SK-N-SH (cell line): ENCODE data around the gene C1QTNF4. TPM values are rescaled to one million over a fixed set of nuclear protein-coding genes. Genes with fewer than 3 reads are reported as not detected.
"Not testable (repeated sequence)": the region's sequence is repeated elsewhere in the genome, so short reads cannot be mapped to it uniquely, and the experiment has no call there.

ENCODE experiments used
- CTCF ChIA-PET: fragments of 300-600, 350-600 bp; formaldehyde crosslinking; extraction: SDS; loops from one replicate; lab custom pipeline; 2021; lab: Yijun Ruan, JAX
- POLR2A ChIA-PET: fragments of 350-600 bp; sonication (Branson Sonifier 250); formaldehyde crosslinking; extraction: SDS; loops from one replicate; lab custom pipeline; 2020; ENCODE audit warnings: antibody characterized with exemption, inconsistent platforms; lab: Yijun Ruan, JAX
- DNase-seq: peaks from one replicate; pipeline ENCODE4 v3.0.0; 2012
- H2AFZ ChIP-seq: fragments of 200-600 bp; sonication (generic); 2 replicates; pipeline ENCODE4 v1.8.1; 2016; ENCODE audit warnings: antibody characterized with exemption, mild to moderate bottlenecking, low read depth
- H3F3A ChIP-seq: fragments of 200-600 bp; sonication (generic); replicated peaks from 2 replicates; pipeline ENCODE3; 2016; ENCODE audit warnings: antibody characterized with exemption, mild to moderate bottlenecking; ENCODE audit not compliant: insufficient read depth
- H3K27ac ChIP-seq, 2 experiments: fragments of 200-500 bp in 1 of 2; fragments of 200-600 bp in 1 of 2; sonication (Bioruptor generic) in 1 of 2; sonication (generic), shearing (Covaris generic) in 1 of 2; 2 replicates each; pipeline versions ENCODE4 v1.5.1 to v1.6.1; 2014 to 2016; ENCODE audit warnings: low read depth in 2 of 2, inconsistent platforms in 1 of 2, low read length in 1 of 2, mild to moderate bottlenecking in 1 of 2, mixed read lengths in 1 of 2
- H3K27me3 ChIP-seq: fragments of 200-600 bp; sonication (generic), shearing (Covaris generic); 2 replicates; pipeline ENCODE4 v1.6.1; 2016; ENCODE audit warnings: mixed run types; ENCODE audit not compliant: insufficient read depth
- H3K36me3 ChIP-seq, 2 experiments: fragments of 200-500 bp in 1 of 2; fragments of 200-600 bp in 1 of 2; sonication (Bioruptor generic) in 1 of 2; sonication (generic) in 1 of 2; replicated peaks in 1 of 2; 2 replicates each; pipeline versions ENCODE3 to v1.5.1; 2014 to 2016; ENCODE audit warnings: low read length in 1 of 2, mild to moderate bottlenecking in 1 of 2; ENCODE audit not compliant: insufficient read depth in 2 of 2, control insufficient read depth in 1 of 2
- H3K4me1 ChIP-seq, 2 experiments: fragments of 200-500 bp in 1 of 2; fragments of 200-600 bp in 1 of 2; sonication (Bioruptor generic) in 1 of 2; sonication (generic), shearing (Covaris generic) in 1 of 2; 2 replicates each; pipeline versions ENCODE4 v1.5.1 to v1.6.1; 2014 to 2016; ENCODE audit warnings: low read depth in 1 of 2, low read length in 1 of 2, mixed run types in 1 of 2; ENCODE audit not compliant: insufficient read depth in 2 of 2, control insufficient read depth in 1 of 2
- H3K4me2 ChIP-seq: fragments of 200-600 bp; sonication (generic), shearing (Covaris generic); 2 replicates; pipeline ENCODE4 v1.6.1; 2017; ENCODE audit warnings: mixed run types
- H3K4me3 ChIP-seq, 2 experiments: fragments of 200-500 bp in 1 of 2; fragments of 200-600 bp in 1 of 2; sonication (Bioruptor generic) in 1 of 2; sonication (generic), shearing (Covaris generic) in 1 of 2; 2 replicates each; pipeline versions ENCODE4 v1.5.1 to v1.8.1; 2014 to 2016; ENCODE audit warnings: low read depth in 2 of 2, inconsistent platforms in 1 of 2, low read length in 1 of 2, mild to moderate bottlenecking in 1 of 2, mixed read lengths in 1 of 2, moderate library complexity in 1 of 2
- H3K79me2 ChIP-seq: fragments of 200-600 bp; sonication (generic); 2 replicates; pipeline ENCODE4 v1.8.1; 2017; ENCODE audit warnings: mild to moderate bottlenecking; ENCODE audit not compliant: insufficient read depth
- H3K9ac ChIP-seq: fragments of 200-600 bp; sonication (generic); 2 replicates; pipeline ENCODE4 v1.6.1; 2017; ENCODE audit warnings: mixed run types
- H3K9me2 ChIP-seq: fragments of 200-600 bp; sonication (generic); 2 replicates; pipeline ENCODE4 v1.6.1; 2017; ENCODE audit warnings: mixed run types
- H3K9me3 ChIP-seq: fragments of 200-600 bp; sonication (generic); 2 replicates; pipeline ENCODE4 v1.6.1; 2017; ENCODE audit warnings: mixed run types, mild to moderate bottlenecking, moderate library complexity
- H4K20me1 ChIP-seq: fragments of 200-600 bp; sonication (generic); 2 replicates; pipeline ENCODE4 v1.6.1; 2017; ENCODE audit warnings: mild to moderate bottlenecking, mixed run types; ENCODE audit not compliant: insufficient read depth
- CTCF ChIP-seq: fragments of 200-600 bp; sonication (generic); IDR thresholded peaks from 2 replicates; pipeline ENCODE4 v1.6.1; 2017; ENCODE audit warnings: antibody characterized with exemption, mild to moderate bottlenecking, moderate library complexity
- FOSL2 ChIP-seq: IDR thresholded peaks from 2 replicates; pipeline ENCODE4 v1.4.0; 2012; ENCODE audit warnings: low read depth, mild to moderate bottlenecking, moderate library complexity, borderline replicate concordance
- FOXJ3 ChIP-seq: sonication (generic); formaldehyde crosslinking; IDR thresholded peaks from 2 replicates; pipeline ENCODE4 v1.5.1; 2020; ENCODE audit warnings: mild to moderate bottlenecking, missing genetic modification reagents
- JUND ChIP-seq: IDR thresholded peaks from 2 replicates; pipeline ENCODE4 v1.4.0; 2012
- MXI1 ChIP-seq: IDR thresholded peaks from 2 replicates; pipeline ENCODE4 v1.6.1; 2012; ENCODE audit warnings: mild to moderate bottlenecking, low read depth, low read length, improper control_type of control experiment
- NRF1 ChIP-seq: IDR thresholded peaks from 2 replicates; pipeline ENCODE4 v1.6.1; 2012; ENCODE audit warnings: low read depth, mild to moderate bottlenecking, low read length
- REST ChIP-seq: IDR thresholded peaks from 2 replicates; pipeline ENCODE4 v1.6.1; 2012; ENCODE audit warnings: mild to moderate bottlenecking, low read depth, low read length, moderate library complexity
- RFX5 ChIP-seq: IDR thresholded peaks from 2 replicates; pipeline ENCODE4 v1.6.1; 2012; ENCODE audit warnings: mild to moderate bottlenecking, improper control_type of control experiment, low read length
- RXRA ChIP-seq: IDR thresholded peaks from 2 replicates; pipeline ENCODE4 v1.4.0; 2012; ENCODE audit warnings: low read depth, mild to moderate bottlenecking, borderline replicate concordance
- SMC3 ChIP-seq: IDR thresholded peaks from 2 replicates; pipeline ENCODE4 v1.6.1; 2012; ENCODE audit warnings: low read depth, low read length, improper control_type of control experiment
- TAF1 ChIP-seq: IDR thresholded peaks from 2 replicates; pipeline ENCODE4 v1.6.1; 2012; ENCODE audit warnings: low read depth, mild to moderate bottlenecking, low read length, moderate library complexity, borderline replicate concordance
- TCF12 ChIP-seq: IDR thresholded peaks from 2 replicates; pipeline ENCODE4 v1.4.0; 2012
- WGBS: methylation state at CpG from one replicate; pipeline ENCODE4 v1.1.6; 2017; ENCODE audit warnings: low lambda C conversion rate; 5-methylcytosine and 5-hydroxymethylcytosine counted together
- polyA plus RNA-seq, 3 experiments: library from polyadenylated mRNA; depleted of rRNA; stranded (reverse); fragments of >200 nt; gene quantifications; 2 replicates each; pipeline ENCODE4 v1.2.3, GENCODE V29; 2012
- TF ChIP-seq, protein P1 (sequence below): IDR thresholded peaks from 2 replicates; pipeline ENCODE4 v1.4.0; 2012; ENCODE audit warnings: low read depth, borderline replicate concordance
- TF ChIP-seq, protein P2 (sequence below): IDR thresholded peaks from 2 replicates; pipeline ENCODE4 v1.4.0; 2012; ENCODE audit warnings: low read depth

C1QTNF4 gene
- polyA plus RNA-seq, 1 of the 3 experiments (the other 2 are of a cell fraction), result 0.08 TPM

GRCh38 chr11:47564933-47565339 lies 29.3 kb downstream of the C1QTNF4 start:
- ChIA-PET POLR2A (interaction anchor here (0.9 to 3.7 kb wide), 6 partner anchors 12 to 155 kb away, joined by 3 to 18 read pairs (median 4); partner anchors contain the start of genes CELF1, KBTBD4 and NDUFS3), CTCF (interaction anchor here (0.6 to 4.0 kb wide), 4 partner anchors 11 to 516 kb away, joined by 3 to 21 read pairs (median 4); partner anchors contain the start of gene CELF1)
- Histone ChIP-seq H3K27ac (peak overlapping the region; percentile 38 to 40; a peak in 2 of 4 replicates), H2AFZ (peak overlapping the region; percentile 98), H3K79me2 (peaks cover 53% of the 10 kb centered on the region), H3K27me3 (no peaks in the 10 kb centered on the region), H3F3A (no peaks in the 10 kb centered on the region), H3K9me2 (no peaks in the 10 kb centered on the region), H3K4me1 (peaks cover 0 to 3% of the 10 kb centered on the region in 2 experiments; a peak in 3 of 4 replicates), H4K20me1 (no peaks in the 10 kb centered on the region), H3K4me2 (peak overlapping the region; percentile 97), H3K9me3 (no peaks in the 10 kb centered on the region), H3K36me3 (peaks cover 0 to 4% of the 10 kb centered on the region in 2 experiments), H3K4me3 (peak overlapping the region; percentile 68 to 97), H3K9ac (peak overlapping the region; percentile 96)
- TF ChIP-seq TCF12 (no peak), REST (no peak), MXI1 (no peak), NRF1 (no peak), JUND (no peak), FOSL2 (no peak), RXRA (no peak), TAF1 (no peak), FOXJ3 (CRISPR knock-in tag) (no peak), SMC3 (no peak), RFX5 (no peak), CTCF (no peak)
- TF ChIP-seq, protein P1, sequence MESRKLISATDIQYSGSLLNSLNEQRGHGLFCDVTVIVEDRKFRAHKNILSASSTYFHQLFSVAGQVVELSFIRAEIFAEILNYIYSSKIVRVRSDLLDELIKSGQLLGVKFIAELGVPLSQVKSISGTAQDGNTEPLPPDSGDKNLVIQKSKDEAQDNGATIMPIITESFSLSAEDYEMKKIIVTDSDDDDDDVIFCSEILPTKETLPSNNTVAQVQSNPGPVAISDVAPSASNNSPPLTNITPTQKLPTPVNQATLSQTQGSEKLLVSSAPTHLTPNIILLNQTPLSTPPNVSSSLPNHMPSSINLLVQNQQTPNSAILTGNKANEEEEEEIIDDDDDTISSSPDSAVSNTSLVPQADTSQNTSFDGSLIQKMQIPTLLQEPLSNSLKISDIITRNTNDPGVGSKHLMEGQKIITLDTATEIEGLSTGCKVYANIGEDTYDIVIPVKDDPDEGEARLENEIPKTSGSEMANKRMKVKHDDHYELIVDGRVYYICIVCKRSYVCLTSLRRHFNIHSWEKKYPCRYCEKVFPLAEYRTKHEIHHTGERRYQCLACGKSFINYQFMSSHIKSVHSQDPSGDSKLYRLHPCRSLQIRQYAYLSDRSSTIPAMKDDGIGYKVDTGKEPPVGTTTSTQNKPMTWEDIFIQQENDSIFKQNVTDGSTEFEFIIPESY, result no peak
- TF ChIP-seq, protein P2, sequence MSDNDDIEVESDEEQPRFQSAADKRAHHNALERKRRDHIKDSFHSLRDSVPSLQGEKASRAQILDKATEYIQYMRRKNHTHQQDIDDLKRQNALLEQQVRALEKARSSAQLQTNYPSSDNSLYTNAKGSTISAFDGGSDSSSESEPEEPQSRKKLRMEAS, result no peak
- WGBS, result 32% methylated on average over 6 of the region's 11 CpGs
- DNase-seq, result peak; percentile 43

- 94% methylated on average over 10 of the region's 10 CpGs for WGBS
- CTCF ChIA-PET, result interaction anchor here (0.5 to 4.0 kb wide), 4 partner anchors 10 to 109 kb away, joined by 3 to 21 read pairs (median 4); partner anchors contain the start of gene CELF1
- H3K4me2 ChIP-seq, result peak overlapping the region; percentile 97
Measured at GRCh38 chr11:47564366-47564765, 29.8 kb downstream of the C1QTNF4 start.

GRCh38 chr11:47562393-47562792 lies 31.8 kb downstream of the C1QTNF4 start:
- H3K27ac ChIP-seq, POLR2A ChIA-PET: not testable (repeated sequence)

More at GRCh38 chr11:47564366-47564765, 29.8 kb downstream of the C1QTNF4 start:
- H3K4me1 ChIP-seq, H3K9me3 ChIP-seq, H3K9ac ChIP-seq, H3F3A ChIP-seq, H2AFZ ChIP-seq, DNase-seq, H3K27ac ChIP-seq, H3K36me3 ChIP-seq, H3K27me3 ChIP-seq, H3K4me3 ChIP-seq, H4K20me1 ChIP-seq, H3K9me2 ChIP-seq: not testable (repeated sequence)
- POLR2A ChIA-PET, result interaction anchor here (0.6 to 3.7 kb wide), 4 partner anchors 11 to 154 kb away, joined by 3 to 18 read pairs (median 6); partner anchors contain the start of genes CELF1, KBTBD4 and NDUFS3
- H3K79me2 ChIP-seq, result peaks cover 48% of the 10 kb centered on the region

More at GRCh38 chr11:47562393-47562792, 31.8 kb downstream of the C1QTNF4 start:
- H3K9me3 ChIP-seq, H3K4me1 ChIP-seq, H3K4me2 ChIP-seq, H3K27me3 ChIP-seq, H4K20me1 ChIP-seq, H3F3A ChIP-seq, H3K4me3 ChIP-seq, DNase-seq, H3K9me2 ChIP-seq, CTCF ChIA-PET, H3K9ac ChIP-seq, H2AFZ ChIP-seq, H3K36me3 ChIP-seq: not testable (repeated sequence)
- peaks cover 28% of the 10 kb centered on the region for H3K79me2 ChIP-seq
- 97% methylated on average over 4 of the region's 4 CpGs for WGBS
